Measurements from ENCODE around the gene PGM2. TPM values are rescaled to one million over a fixed set of nuclear protein-coding genes. Genes with fewer than 3 reads are reported as not detected.
A peak's percentile ranks its signal among the peaks of the same experiment; 100 is the strongest.
"Not testable (repeated sequence)": the region's sequence is repeated elsewhere in the genome, so short reads cannot be mapped to it uniquely, and the experiment has no call there.

PGM2 gene
- 10 to 100 TPM; 11.3 to 20.5 (median 12.5) TPM for polyA plus RNA-seq (ENCODE audit: insufficient read length in 10 of 10)
- long read RNA-seq, donor 1, partial matches to known transcripts, result 0 of 2 reads
- long read RNA-seq, donor 1, other reads (novel, unspliced or antisense), result 0 of 2 reads
- long read RNA-seq, donor 2, partial matches to known transcripts, result 0 of 4 reads
- long read RNA-seq, donor 2, other reads (novel, unspliced or antisense), result 0 of 4 reads
- long read RNA-seq, donor 3, result 0 reads
- long read RNA-seq, donor 4, partial matches to known transcripts, result 0 of 4 reads
- long read RNA-seq, donor 4, other reads (novel, unspliced or antisense), result 0 of 4 reads
- long read RNA-seq, donor 5, partial matches to known transcripts, result 0 of 1 reads
- long read RNA-seq, donor 5, other reads (novel, unspliced or antisense), result 0 of 1 reads
- long read RNA-seq, donor 6, partial matches to known transcripts, result 0 of 1 reads
- long read RNA-seq, donor 6, other reads (novel, unspliced or antisense), result 0 of 1 reads
- long read RNA-seq, donor 7, partial matches to known transcripts, result 0 of 1 reads
- long read RNA-seq, donor 7, other reads (novel, unspliced or antisense), result 0 of 1 reads
- long read RNA-seq, donor 8, partial matches to known transcripts, result 0 of 2 reads
- long read RNA-seq, donor 8, other reads (novel, unspliced or antisense), result 0 of 2 reads
- long read RNA-seq, donor 9, result 0 reads

DNA sequence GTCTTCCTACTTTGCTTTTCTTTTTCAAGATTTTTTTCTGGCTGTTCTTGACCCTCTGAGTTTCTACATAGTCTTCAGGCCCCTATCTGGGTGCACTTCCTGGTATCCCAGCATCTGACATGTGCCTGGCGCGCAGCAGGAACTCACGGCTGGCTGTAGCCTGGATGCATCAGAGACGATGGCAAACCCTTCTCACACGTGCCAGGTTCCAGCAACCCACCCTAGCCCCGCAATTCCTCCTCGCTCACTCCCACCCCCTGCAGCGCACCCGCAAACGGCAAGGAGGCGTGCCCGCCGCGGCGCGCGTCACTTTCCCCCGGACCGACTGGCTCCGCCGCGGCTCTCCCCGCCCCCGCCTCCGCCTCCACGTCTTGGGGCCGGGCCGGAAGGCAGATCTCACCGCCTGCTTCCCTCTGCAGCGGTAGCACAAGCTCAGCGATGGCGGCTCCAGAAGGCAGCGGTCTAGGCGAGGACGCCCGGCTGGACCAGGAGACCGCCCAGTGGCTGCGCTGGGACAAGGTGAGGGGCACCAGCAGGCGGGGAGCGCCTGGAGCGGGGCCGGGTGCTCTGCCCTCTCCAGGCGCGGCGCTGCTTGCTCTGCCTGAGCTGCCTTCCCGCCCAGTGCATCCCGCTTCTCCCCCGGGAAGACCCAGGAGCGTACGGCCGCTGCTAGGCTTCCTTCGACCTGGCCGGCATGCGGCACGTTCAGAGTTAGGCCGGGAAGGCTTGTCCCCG, at the start of gene PGM2:
Gene PGM2, plus strand, starts transcription at position 392 of the 735 bp plus-strand sequence. Its CDS starts 47 bp downstream, at position 439.
- DNase-seq, result peak; percentile 79 to 96 (median 89)

DNA sequence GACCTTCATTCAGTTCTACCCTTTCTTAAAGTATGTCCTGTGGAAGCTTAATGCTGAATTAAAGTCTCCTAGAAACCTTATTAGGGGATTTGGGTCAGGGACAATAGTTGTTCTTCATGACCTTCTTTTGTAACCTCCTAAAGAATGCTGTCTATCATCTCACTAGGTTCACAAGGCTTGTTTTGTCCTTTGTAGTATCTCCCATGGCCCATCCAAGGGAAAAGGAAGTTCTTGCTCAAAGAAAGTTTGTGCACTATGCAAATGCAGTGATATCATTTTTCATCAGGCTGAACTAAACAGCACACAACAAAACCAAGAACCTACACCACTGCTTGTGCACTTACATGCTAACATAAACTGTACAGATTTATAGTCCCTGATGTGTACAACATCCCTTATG, 46.6 kb upstream of the PGM2 start:
- DNase-seq, result no peak

DNA sequence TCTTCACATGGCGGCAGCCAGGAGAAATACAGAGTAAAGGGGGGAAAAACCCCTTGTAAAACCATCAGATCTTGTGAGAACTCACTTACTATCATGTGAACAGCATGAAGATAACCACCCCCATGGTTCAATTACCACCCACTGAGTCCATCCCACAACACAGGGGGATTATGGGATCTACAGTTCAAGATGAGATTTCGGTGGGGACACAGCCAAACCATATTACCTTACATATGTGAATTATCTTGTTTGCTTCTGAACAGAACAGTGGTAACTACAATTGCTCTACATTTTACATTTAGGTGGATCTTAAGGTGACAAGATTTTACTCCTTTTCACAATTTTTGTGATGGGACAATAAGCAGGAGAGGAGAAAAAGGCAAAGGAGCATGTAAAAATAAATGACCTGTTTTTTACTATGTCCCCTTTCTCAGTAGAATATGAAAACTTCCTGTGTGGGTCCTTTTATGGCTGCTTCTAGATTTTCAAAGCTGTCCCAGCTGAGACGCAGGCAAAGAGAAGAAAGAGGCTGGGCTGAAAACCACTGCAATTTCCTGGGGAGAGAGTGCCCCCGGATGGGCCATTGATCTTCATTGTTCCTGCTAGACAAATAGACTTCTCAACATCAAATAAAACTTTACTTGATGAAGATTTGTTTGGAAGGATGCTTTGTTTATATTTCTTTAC, 45.9 kb upstream of the PGM2 start:
- DNase-seq, result peak in 2 of 3 donors; percentile 21 to 43

DNA sequence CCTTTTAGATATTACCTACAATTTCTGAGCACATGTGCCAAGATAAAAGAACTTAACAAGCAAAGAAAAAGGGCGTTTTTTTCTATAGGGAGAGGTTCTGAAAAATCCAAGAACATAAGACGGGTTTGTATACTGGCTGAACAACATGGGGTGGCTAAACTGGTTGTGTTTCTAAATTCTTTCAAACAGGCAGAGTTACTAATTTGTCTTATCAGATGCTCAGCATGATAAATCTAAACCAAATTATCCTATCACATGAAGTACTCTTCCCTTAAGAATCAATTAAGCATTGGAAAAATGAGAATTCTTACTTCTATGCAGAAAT, 45.4 kb upstream of the PGM2 start:
- no peak for DNase-seq

DNA sequence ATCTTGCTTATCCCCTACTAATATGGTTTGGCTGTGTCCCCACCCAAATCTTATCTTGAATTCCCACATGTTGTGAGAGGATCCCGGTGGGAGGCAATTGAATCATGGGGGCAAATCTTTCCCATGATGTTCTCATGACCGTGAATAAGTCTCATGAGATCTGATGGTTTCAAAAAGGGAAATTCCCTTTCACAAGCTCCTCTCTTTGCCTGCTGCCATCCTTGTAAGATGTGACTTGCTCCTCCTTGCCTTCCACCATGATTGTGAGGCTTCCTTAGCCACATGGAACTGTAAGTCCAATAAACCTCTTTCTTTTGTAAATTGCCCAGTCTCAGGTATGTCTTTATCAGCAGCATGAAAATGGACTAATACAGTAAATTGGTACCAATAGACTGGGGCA, 40.2 kb upstream of the PGM2 start:
- not testable (repeated sequence) for DNase-seq

DNA sequence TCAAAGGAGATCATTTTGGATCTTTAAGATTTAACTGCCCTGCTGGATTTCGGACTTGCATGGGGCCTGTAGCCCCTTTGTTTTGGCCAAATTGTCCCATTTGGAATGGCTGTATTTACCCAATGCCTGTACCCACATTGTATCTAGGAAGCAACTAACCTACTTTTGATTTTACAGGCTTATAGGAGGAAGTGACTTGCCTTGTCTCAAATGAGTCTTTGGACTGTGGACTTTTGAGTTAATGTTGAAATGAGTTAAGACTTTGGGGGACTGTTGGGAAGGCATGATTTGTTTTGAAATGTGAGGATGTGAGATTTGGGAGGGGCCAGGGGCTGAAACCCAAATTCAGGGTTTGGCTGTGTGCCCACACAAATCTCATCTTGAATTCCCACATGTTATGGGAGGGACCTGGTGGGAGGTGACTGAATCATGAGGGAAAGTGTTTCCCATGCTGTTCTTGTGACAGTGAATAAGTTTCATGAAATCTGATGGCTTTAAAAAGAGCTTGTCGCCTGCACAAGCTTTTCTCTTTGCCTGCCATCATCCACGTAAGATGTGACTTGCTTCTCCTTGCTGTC, 38.5 kb upstream of the PGM2 start:
- DNase-seq, result not testable (repeated sequence)

DNA sequence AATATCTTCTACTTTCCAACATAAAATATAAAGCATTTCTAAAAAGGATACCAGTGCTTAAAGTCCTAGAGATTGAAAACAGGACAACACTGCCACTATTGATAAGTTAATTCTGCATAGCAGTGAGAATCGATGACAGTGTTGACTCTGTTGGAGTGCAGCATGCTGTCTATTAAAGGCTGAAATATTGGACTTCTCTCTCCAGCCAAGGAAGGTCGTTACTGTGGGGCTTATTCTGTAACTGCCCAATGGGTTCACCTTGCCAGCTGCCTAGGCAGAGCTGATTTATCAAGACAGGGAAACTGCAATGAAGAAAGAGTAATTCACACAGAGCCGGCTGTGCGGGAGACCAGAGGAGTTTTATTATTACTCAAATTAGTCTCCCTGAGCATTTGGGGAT, 37.7 kb upstream of the PGM2 start:
- DNase-seq, result no peak

DNA sequence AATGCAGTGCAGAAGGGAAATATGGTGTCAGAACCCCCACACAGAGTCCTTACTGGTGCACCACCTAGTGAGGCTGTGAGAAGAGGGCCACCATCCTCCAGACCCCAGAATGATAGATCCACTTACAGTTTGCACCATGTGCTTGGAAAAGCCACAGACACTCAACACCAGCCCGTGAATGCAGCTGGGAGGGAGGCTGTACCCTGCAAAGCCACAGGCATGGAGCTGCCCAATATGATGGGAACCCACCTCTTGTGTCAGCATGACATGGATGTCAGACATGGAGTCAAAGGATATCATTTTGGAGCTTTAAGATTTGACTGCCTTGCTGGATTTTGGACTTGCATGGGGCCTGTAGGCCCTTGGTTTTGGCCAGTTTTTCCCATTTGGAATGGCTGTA, 34.2 kb upstream of the PGM2 start:
- DNase-seq, result no peak

DNA sequence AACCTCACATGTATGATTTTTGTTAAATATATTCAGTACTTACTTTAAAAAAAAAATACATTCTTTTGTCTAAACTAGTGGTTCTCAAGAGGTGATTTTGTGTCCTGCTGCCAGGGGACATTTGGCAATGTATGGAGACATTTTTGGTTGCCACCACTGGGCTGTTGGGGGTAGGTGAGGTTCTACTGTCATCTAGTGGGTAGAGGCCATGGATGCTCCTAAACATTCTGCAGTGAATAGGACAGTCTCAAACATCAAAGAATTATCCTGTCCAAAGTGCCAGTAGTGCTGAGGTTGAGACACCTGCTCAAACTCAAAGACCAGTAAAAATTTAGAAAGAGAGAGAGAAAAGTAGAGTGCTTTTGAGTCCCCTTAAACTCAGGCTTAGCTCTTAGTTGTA, 32.9 kb upstream of the PGM2 start:
- DNase-seq, result peak in 1 of 3 donors; percentile 18

DNA sequence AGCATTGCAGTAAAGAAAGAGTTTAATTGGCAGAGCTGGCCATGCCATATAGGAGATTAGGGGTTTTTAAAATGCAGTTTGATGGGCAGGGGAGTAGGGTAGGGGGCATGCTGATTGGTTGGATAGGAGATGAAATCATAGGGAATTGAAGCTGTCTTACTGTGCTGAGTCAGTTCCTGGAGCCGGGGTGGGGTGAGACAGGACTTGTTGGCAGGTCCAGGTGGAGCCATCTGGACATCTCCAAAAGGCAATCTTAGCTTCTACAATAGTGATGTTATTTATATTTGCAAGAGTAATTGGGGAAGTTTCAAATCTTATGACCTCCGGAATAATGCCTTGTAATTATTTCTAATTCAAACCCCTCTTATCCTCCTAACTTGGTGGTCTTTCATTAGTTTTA, 32.4 kb upstream of the PGM2 start:
- DNase-seq, result no peak

DNA sequence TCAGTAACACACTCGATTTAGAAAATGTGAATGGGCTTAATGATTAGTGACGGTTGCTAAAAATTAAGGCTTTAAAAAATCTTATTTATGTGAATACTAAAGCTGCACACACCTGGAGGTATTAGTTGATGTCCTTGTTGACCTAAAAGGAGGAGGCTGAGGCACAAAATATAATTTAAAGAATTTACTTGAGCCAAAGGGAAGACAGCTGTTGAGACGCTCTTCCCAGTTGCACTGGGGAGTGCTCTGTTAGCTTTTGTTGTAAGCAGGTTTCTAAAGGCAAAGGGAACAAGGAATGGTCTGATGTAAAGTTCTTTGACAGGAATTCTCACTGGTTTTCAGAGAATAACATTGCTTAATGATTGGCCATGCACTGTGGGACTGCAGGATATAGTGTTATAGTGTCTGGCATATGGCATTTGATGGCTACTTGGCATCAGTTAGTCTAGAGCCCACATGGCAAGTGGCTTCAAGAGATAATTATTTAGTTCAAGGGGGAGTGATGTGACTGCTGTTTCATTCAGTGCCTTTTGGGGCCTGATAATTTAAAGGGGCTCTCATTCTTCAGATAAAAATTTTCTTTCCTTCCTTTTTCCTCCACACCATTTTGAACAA, 30.8 kb upstream of the PGM2 start:
- DNase-seq, result peak in 1 of 3 donors; percentile 45

DNA sequence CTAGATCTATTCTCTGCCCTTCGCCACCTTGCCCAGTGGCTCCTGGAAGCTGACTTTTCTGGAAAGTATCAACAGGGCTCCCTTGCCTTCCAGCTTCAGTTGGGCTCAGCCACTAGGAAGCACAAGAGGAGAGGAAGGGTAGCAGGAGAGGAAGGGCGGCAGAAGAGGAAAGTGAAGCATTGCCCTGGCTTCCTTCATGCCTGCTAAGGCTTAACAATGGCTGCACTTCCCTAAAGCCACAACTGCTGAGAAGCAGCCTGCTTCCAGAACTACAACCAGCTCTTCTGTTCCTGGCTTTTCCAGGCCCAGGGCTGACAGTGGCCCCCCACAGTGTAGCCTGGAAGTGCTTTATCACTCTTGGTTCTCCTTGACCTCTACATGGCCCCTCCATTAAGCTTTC, 29.1 kb upstream of the PGM2 start:
- DNase-seq, result no peak

DNA sequence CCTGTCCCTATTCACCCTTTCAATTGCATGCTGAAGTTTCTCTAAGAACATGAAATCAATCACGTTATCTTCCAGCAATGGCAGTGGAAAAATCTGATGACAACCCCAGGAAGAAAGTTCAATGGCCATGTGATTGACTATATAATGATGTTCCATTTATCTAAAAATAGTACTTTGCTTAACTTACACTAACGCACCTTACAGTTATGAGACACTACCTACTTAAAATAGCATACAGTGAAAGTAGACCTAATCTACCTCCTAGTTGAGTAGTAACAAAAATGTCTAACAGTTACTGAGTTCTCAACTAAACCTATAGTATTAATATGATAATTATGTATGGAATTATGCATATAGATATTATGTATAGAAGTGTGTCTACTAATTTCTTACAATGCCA, 28.6 kb upstream of the PGM2 start:
- DNase-seq, result no peak

DNA sequence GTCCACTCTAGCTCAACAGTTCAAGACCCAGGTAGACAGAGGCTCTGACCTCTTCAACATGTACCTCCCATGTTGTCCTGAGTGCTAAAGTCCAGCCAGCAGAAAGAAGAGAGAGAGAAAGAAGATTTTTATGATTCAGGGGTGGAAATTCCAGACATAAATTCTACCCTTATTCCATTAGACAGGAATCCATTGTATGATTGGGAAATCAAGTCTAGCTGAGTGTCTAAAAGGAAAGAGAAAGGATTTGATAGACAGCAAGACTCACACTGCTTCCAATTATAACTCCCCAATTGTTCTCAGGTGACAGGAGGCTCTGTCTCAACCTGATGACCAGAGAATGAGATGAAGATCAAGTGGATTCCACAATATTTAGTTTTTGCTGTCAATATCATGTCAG, 27.9 kb upstream of the PGM2 start:
- DNase-seq, result no peak

DNA sequence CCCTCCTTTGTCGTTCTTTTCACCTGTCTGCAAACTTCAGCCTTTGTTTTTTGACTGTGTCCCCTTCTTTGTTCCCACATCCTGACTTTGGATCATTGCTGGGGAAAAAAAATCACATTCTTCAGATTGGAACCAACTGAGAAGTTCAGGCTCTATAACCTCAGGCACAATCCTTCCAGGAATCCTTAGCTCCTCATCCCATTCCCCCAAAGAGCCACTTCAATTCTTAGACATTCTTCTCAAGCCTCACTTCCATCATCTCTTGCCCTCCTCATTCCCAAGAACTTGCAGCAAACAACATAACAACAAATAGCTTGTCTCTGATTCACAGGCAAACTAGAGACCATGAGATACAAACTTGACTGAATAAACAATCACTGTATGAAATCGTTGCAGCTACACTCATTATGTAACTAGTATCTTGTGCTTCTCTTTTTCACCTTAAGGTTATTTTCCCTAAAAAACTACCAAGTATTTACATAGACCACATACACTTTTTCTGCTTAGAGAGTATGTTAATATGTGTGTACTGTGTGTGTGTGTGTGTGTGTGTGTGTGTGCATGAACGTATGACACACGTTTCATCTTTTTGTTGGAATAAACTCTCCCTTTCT, 26.4 kb upstream of the PGM2 start:
- no peak for DNase-seq

DNA sequence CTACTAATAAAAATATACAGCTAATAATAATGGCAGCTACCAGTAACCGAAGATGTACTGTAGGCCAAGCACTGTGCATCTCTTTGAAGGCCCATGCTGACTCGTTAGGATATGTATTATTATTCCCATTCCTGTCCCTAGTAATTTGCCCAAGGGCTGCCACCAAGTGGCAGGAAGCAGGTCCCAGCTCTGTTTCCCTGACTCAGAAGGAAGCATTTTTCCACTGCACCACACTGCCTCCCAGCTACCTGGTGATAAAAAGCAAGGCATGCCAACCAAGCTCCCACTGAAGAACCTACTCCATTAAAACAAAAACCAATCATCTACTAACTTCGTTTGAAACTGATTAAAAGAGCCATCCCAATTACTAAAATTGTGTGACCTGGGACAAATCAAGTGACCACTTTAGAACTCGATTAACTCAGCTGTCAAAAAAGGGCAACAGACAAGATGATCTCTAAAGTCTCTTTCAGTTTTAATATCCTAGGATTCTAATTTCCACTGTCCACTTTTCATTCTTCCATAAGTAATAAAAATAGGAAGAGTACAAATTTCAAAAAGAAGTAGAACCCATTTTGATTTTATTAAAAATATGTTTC, 24.3 kb upstream of the PGM2 start:
- peak in 2 of 3 donors; percentile 13 to 14 for DNase-seq

DNA sequence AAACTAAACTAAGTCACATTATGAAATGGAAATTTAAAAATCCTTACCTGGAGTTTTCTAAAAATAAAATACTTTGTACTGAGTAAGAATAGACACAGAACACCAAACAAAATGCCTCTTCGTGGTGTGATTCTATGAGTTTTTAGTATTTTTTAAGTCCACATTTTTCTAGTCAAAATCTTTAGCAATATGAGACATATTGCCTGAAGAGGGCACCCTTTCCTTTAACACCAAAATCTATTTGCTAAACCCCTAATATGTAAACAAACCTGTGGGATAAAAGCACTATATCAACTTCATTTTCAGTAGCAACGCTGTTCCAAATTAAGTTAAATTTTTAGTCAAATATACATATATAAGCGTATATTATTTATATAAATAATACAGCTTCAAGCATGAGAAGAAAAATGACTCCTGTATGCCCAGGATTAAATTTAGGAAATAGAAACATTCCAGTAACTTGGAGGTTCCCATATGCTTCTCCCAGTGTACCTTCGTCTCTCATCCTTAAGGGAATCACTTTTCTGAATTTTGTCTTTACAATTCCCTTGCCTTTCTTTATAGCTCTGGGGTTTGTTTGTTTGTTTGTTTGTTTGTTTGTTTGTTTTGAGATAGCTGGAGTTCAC, 23.0 kb upstream of the PGM2 start:
- DNase-seq, result peak in 2 of 3 donors; percentile 45 to 67

DNA sequence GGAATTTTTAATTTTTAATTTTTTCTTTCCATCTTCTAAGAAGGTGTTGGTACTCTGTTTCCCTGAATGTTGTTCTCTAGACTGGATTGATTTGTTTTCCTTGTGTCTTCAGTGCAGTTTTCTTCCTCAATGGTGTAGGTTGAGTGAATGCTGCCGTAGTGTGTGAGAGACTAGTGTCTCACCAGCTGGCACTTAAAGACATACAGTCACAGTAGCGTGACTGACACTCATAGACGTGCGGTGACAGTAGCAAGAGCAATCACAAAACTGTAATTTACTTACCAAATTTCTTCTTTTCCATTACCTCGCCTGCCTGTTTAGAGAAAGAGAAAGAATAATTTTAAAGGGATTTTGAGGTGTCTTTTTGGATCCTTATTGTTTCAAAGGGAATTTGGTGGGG, 21.4 kb upstream of the PGM2 start:
- DNase-seq, result no peak

DNA sequence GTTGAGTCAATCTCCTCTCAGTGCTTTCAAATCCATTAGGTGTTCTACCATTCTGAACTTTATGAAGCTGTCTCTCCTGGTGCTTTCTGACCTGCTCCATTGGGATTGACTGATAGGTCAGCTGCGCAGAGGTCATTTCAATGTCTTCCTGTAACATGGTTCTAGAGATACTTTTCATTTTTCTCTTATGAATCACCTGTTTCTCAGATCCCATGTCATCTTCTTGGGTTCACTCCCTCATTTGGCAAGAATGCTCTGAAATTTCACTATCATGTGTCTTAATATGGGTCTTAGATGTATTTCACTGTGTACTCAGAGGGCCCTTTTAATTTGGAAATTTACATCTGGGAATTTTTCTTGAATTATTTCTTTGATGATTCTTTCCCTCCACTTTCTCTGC, 13.8 kb upstream of the PGM2 start:
- DNase-seq, result no peak

DNA sequence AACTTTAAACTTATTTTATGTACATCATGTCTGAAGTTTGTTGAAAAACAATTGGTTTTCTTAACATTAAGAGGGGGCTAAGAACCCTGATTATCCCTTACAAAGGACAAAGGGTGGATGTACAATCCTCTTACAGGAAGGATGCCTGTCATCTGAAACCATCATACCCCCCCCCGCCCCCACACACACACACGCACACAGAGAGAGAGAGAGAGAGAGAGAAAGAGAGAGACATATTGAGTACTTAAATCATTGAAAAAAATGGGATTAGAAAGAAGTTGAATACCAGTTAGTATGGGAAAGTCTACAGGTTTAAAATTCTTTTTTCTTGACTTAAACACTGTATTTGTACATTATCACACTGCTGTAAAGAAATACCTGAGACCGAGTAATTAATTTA, 10.9 kb upstream of the PGM2 start:
- no peak for DNase-seq
